ENCODE data around the gene MAP2K1. TPM values are rescaled to one million over a fixed set of nuclear protein-coding genes. Genes with fewer than 3 reads are reported as not detected.
"Not testable (repeated sequence)": the region's sequence is repeated elsewhere in the genome, so short reads cannot be mapped to it uniquely, and the experiment has no call there.

The MAP2K1 gene
- total RNA-seq, 2 experiments from 2014 or later = 103 to 108 TPM

DNA sequence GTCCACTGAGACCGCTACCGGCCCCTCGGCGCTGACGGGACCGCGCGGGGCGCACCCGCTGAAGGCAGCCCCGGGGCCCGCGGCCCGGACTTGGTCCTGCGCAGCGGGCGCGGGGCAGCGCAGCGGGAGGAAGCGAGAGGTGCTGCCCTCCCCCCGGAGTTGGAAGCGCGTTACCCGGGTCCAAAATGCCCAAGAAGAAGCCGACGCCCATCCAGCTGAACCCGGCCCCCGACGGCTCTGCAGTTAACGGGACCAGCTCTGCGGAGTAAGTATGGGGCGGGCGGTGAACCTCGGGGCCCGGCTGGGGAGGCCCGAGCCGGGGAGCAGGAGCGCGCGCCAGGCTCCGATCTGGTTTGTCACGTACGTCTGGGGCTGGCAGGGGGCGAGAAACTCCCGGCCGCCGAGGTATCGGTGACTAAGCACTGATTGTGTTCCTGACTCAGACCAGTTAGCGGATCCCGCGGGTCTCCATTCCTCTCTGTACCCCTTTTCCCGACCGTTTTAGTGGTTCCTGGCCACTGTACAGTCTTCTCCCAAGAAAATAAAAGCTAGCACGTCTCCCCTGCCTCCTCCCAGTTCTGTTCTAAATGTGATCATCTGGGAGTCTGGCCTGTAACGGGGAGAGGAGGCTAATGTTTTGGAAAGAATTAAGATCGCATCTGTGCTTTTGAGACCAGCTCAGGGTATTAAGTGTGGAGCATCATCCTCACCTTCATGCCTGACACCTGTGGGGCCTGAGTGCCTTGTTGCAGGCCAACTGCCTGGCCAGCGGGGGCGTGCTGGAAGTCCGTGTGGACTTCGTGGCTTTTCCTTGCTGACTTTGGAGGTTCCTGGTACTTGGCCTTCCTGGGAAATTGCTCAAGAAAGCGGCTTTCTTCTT lies 691 bp downstream of the MAP2K1 start:
- H3K27me3 Mint-ChIP-seq = no peaks in the 10 kb centered on the region

GRCh38 chr15:66388043-66388363 lies 1.3 kb downstream of the MAP2K1 start:
- peaks cover 62% of the 10 kb centered on the region for H3K36me3 Mint-ChIP-seq
- H3K4me3 Mint-ChIP-seq = peak overlapping the region; percentile 95
- no peaks in the 10 kb centered on the region for H3K9me3 Mint-ChIP-seq
- peaks cover 46% of the 10 kb centered on the region for H3K4me1 Mint-ChIP-seq
- H3K27ac Mint-ChIP-seq = peak overlapping the region; percentile 87
- DNase-seq = no peak
- H3K27me3 Mint-ChIP-seq = no peaks in the 10 kb centered on the region

More for the DNA sequence above, 691 bp downstream of the MAP2K1 start:
- Mint-ChIP-seq H3K4me3 (peak overlapping the region; percentile 95), H3K27ac (peak overlapping the region; percentile 87), H3K36me3 (peaks cover 57% of the 10 kb centered on the region), H3K9me3 (no peaks in the 10 kb centered on the region), H3K4me1 (peaks cover 43% of the 10 kb centered on the region)
- DNase-seq = peak; percentile 80

GRCh38 chr15:66388576-66388975 lies 1.9 kb downstream of the MAP2K1 start:
- no peak for DNase-seq
- no peaks in the 10 kb centered on the region for H3K27me3 Mint-ChIP-seq
- H3K36me3 Mint-ChIP-seq = peaks cover 65% of the 10 kb centered on the region
- H3K9me3 Mint-ChIP-seq = no peaks in the 10 kb centered on the region
- peak overlapping the region; percentile 95 for H3K4me3 Mint-ChIP-seq
- peaks cover 49% of the 10 kb centered on the region for H3K4me1 Mint-ChIP-seq
- peak overlapping the region; percentile 6 for H3K27ac Mint-ChIP-seq

DNA sequence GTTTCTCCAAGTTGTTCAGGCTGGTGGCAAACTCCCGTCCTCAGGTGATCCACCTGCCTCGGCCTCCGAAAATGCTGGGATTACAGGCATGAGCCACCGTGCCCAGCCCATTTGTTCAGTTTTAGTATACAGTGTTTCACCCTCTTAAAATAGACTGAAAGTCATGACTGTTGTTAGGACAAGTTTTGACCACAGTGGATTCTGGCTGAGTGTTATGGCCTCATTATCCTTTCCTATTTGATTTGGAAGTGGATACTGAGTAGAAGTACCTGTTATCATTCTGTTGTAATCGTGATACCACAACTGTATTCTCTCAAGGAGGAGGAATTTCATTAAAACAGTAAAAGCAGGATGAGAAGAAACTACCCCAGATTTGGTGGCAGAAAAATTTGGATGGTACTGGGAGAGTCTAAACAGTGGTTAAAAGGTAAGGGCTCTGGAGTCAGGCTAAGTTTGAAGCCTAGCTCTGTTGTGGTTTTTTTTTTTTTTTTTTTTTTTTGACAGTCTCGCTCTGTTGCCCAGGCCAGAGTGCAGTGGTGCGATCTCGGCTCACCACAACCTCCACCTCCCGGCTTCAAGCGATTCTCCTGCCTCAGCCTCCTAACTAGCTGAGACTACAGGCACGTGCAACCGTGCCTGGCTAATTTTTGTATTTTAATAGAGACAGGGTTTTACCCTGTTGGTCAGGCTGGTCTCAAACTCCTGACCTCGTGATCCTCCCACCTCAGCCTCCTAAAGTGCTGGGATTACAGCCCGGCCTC lies 2.6 kb downstream of the MAP2K1 start:
- Mint-ChIP-seq H3K9me3 (no peaks in the 10 kb centered on the region), H3K36me3 (peaks cover 72% of the 10 kb centered on the region), H3K27ac (peak overlapping the region; percentile 77), H3K27me3 (no peaks in the 10 kb centered on the region), H3K4me1 (peaks cover 55% of the 10 kb centered on the region), H3K4me3 (peak overlapping the region; percentile 95)
- DNase-seq = no peak

- Mint-ChIP-seq H3K4me3 (peak overlapping the region; percentile 95), H3K27ac (peak overlapping the region; percentile 77), H3K9me3 (no peaks in the 10 kb centered on the region), H3K27me3 (no peaks in the 10 kb centered on the region), H3K36me3 (peaks cover 74% of the 10 kb centered on the region), H3K4me1 (peaks cover 59% of the 10 kb centered on the region)
- DNase-seq = no peak
Measured at GRCh38 chr15:66389859-66390381, 3.2 kb downstream of the MAP2K1 start.

- Mint-ChIP-seq H3K4me3 (peak overlapping the region; percentile 95), H3K4me1 (peaks cover 61% of the 10 kb centered on the region), H3K36me3 (peaks cover 73% of the 10 kb centered on the region), H3K27ac (peak overlapping the region; percentile 82), H3K9me3 (no peaks in the 10 kb centered on the region), H3K27me3 (no peaks in the 10 kb centered on the region)
- DNase-seq = no peak
Measured at GRCh38 chr15:66390678-66391077, 4.0 kb downstream of the MAP2K1 start.

GRCh38 chr15:66393037-66393436 lies 6.3 kb downstream of the MAP2K1 start:
- not testable (repeated sequence) for H3K27ac Mint-ChIP-seq, H3K9me3 Mint-ChIP-seq, H3K27me3 Mint-ChIP-seq, DNase-seq, H3K4me3 Mint-ChIP-seq
- H3K36me3 Mint-ChIP-seq = peaks cover 75% of the 10 kb centered on the region
- H3K4me1 Mint-ChIP-seq = peaks cover 70% of the 10 kb centered on the region

GRCh38 chr15:66394472-66394871 lies 7.8 kb downstream of the MAP2K1 start:
- Mint-ChIP-seq H3K27ac (no peak overlapping the region), H3K9me3 (no peaks in the 10 kb centered on the region), H3K36me3 (peaks cover 72% of the 10 kb centered on the region), H3K4me3 (no peak overlapping the region), H3K4me1 (peaks cover 63% of the 10 kb centered on the region), H3K27me3 (no peaks in the 10 kb centered on the region)
- no peak for DNase-seq

DNA sequence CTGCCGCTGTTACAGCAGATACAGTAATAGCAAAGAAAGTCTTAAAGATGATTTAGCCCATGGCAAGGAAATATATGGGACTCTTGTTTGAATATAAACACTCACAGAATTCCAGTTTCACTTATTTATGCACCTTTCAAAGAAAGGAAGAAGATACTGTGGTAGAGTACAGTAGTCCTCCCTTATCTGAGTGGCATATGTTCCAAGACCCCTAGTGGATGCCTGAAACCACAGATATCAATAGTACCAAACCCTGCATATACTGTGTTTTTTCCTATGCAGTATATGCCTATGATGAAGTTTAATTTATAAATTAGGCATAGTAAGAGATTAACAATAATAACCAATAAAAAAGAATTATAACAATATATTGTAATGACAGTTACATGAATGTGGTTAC lies 8.2 kb downstream of the MAP2K1 start:
- H3K27me3 Mint-ChIP-seq = no peaks in the 10 kb centered on the region
- H3K4me3 Mint-ChIP-seq = no peak overlapping the region
- no peak for DNase-seq
- H3K4me1 Mint-ChIP-seq = peaks cover 61% of the 10 kb centered on the region
- H3K27ac Mint-ChIP-seq = no peak overlapping the region
- peaks cover 70% of the 10 kb centered on the region for H3K36me3 Mint-ChIP-seq
- no peaks in the 10 kb centered on the region for H3K9me3 Mint-ChIP-seq

- H3K36me3 Mint-ChIP-seq = peaks cover 48% of the 10 kb centered on the region
Measured at GRCh38 chr15:66399276-66399675, 12.6 kb downstream of the MAP2K1 start.

GRCh38 chr15:66400351-66400774 lies 13.7 kb downstream of the MAP2K1 start:
- Mint-ChIP-seq H3K27ac (no peak overlapping the region), H3K27me3 (no peaks in the 10 kb centered on the region), H3K4me3 (no peak overlapping the region), H3K9me3 (no peaks in the 10 kb centered on the region), H3K4me1 (peaks cover 64% of the 10 kb centered on the region), H3K36me3 (peaks cover 45% of the 10 kb centered on the region)
- no peak for DNase-seq

More at GRCh38 chr15:66399276-66399675, 12.6 kb downstream of the MAP2K1 start:
- Mint-ChIP-seq H3K27me3 (no peaks in the 10 kb centered on the region), H3K27ac (no peak overlapping the region), H3K9me3 (no peaks in the 10 kb centered on the region), H3K4me1 (peaks cover 66% of the 10 kb centered on the region), H3K4me3 (no peak overlapping the region)
- DNase-seq = no peak

GRCh38 chr15:66401130-66402021 lies 14.7 kb downstream of the MAP2K1 start:
- Mint-ChIP-seq H3K4me1 (peaks cover 64% of the 10 kb centered on the region), H3K9me3 (peaks cover under 1% of the 10 kb centered on the region), H3K27me3 (no peaks in the 10 kb centered on the region), H3K4me3 (peak overlapping the region; percentile 50), H3K27ac (peak overlapping the region; percentile 67), H3K36me3 (peaks cover 41% of the 10 kb centered on the region)
- no peak for DNase-seq

- Mint-ChIP-seq H3K4me3 (peak overlapping the region; percentile 7), H3K4me1 (peaks cover 69% of the 10 kb centered on the region), H3K27ac (no peak overlapping the region), H3K27me3 (no peaks in the 10 kb centered on the region), H3K36me3 (peaks cover 36% of the 10 kb centered on the region), H3K9me3 (peaks cover 2% of the 10 kb centered on the region)
- DNase-seq = no peak
Measured at GRCh38 chr15:66402761-66403284, 16.1 kb downstream of the MAP2K1 start.

GRCh38 chr15:66403323-66403722 lies 16.6 kb downstream of the MAP2K1 start:
- H3K27ac Mint-ChIP-seq = no peak overlapping the region
- H3K36me3 Mint-ChIP-seq = peaks cover 37% of the 10 kb centered on the region
- H3K9me3 Mint-ChIP-seq = peaks cover 2% of the 10 kb centered on the region
- peak overlapping the region; percentile 42 for H3K4me3 Mint-ChIP-seq
- H3K27me3 Mint-ChIP-seq = no peaks in the 10 kb centered on the region
- no peak for DNase-seq
- H3K4me1 Mint-ChIP-seq = peaks cover 74% of the 10 kb centered on the region
